HG02763 (cell line): Measurements from ENCODE around the gene MFSD2A.
"Not testable (repeated sequence)": the region's sequence is repeated elsewhere in the genome, so short reads cannot be mapped to it uniquely, and the experiment has no call there.

Experiments
- ATAC-seq: cut with Tn5 transposase; IDR thresholded peaks from one replicate; pipeline ENCODE4 v1.9.1; 2021; ENCODE audit warnings: mild to moderate bottlenecking, moderate library complexity; ENCODE audit not compliant: unreplicated experiment

Gene MFSD2A

GRCh38 chr1:39996396-39997004 is 41.6 kb downstream of the MFSD2A start:
- no peak for ATAC-seq

GRCh38 chr1:40001456-40001855 is 46.5 kb downstream of the MFSD2A start:
- ATAC-seq = no peak

GRCh38 chr1:40003156-40004093 is 48.5 kb downstream of the MFSD2A start:
- ATAC-seq = peak; percentile 58

- no peak for ATAC-seq
These were observed 49.9 kb downstream of the MFSD2A start for GRCh38 chr1:40004857-40005256.

- ATAC-seq = not testable (repeated sequence)
These were observed 52.6 kb downstream of the MFSD2A start for GRCh38 chr1:40007481-40008034.

GRCh38 chr1:40011198-40011597 is 56.3 kb downstream of the MFSD2A start:
- no peak for ATAC-seq

GRCh38 chr1:40014253-40014706 is 59.3 kb downstream of the MFSD2A start:
- ATAC-seq = no peak

- ATAC-seq = no peak
These were observed 60.1 kb downstream of the MFSD2A start for GRCh38 chr1:40014812-40015594.

GRCh38 chr1:40017951-40018575 is 63.1 kb downstream of the MFSD2A start:
- ATAC-seq = no peak
